Muscle layer of colon (tissue), 2 donors: Measurements from ENCODE around the gene SLC4A3.
"Not testable (repeated sequence)": the region's sequence is repeated elsewhere in the genome, so short reads cannot be mapped to it uniquely, and the experiment has no call there.

Experiments used
- H3K27ac ChIP-seq: one replicate; pipeline ENCODE4 v1.7.0; 2013; ENCODE audit warnings: low read depth, mild to moderate bottlenecking, low read length, moderate library complexity
- H3K27me3 ChIP-seq, 2 donors: one replicate each; pipeline ENCODE4 v1.7.0; 2013; ENCODE audit warnings: low read length in 2 of 2, mild to moderate bottlenecking in 2 of 2; ENCODE audit not compliant: insufficient read depth in 2 of 2, control insufficient read depth in 1 of 2
- H3K36me3 ChIP-seq: one replicate; pipeline ENCODE4 v1.7.0; 2013; ENCODE audit warnings: mild to moderate bottlenecking, low read length; ENCODE audit not compliant: insufficient read depth
- H3K4me1 ChIP-seq: one replicate; pipeline ENCODE4 v1.7.0; 2013; ENCODE audit warnings: mild to moderate bottlenecking, low read length; ENCODE audit not compliant: insufficient read depth
- H3K4me3 ChIP-seq, 2 donors: one replicate each; pipeline ENCODE4 v1.7.0; 2013; ENCODE audit warnings: low read length in 2 of 2, low read depth in 1 of 2, mild to moderate bottlenecking in 1 of 2, moderate library complexity in 1 of 2
- H3K9ac ChIP-seq: one replicate; pipeline ENCODE4 v1.7.0; 2013; ENCODE audit warnings: low read length
- H3K9me3 ChIP-seq: one replicate; pipeline ENCODE4 v1.7.0; 2013; ENCODE audit warnings: mild to moderate bottlenecking, low read length
- donor health status: abdominal sarcoma.
- donor health status: Adenocarcinoma of cecum.

The SLC4A3 gene

GRCh38 chr2:219679041-219679440 is 51.6 kb downstream of the SLC4A3 start:
- Histone ChIP-seq H3K27ac (no peak overlapping the region), H3K9me3 (no peaks in the 10 kb centered on the region), H3K4me3 (no peak overlapping the region), H3K36me3 (no peaks in the 10 kb centered on the region), H3K9ac (no peak overlapping the region), H3K4me1 (no peaks in the 10 kb centered on the region), H3K27me3 (no peaks in the 10 kb centered on the region)

GRCh38 chr2:219679571-219679970 is 52.1 kb downstream of the SLC4A3 start:
- no peak overlapping the region for H3K27ac ChIP-seq
- H3K4me1 ChIP-seq, result no peaks in the 10 kb centered on the region
- no peaks in the 10 kb centered on the region for H3K36me3 ChIP-seq
- no peak overlapping the region for H3K4me3 ChIP-seq
- H3K9ac ChIP-seq, result no peak overlapping the region
- no peaks in the 10 kb centered on the region for H3K9me3 ChIP-seq
- no peaks in the 10 kb centered on the region for H3K27me3 ChIP-seq

GRCh38 chr2:219680958-219681693 is 53.7 kb downstream of the SLC4A3 start:
- H3K4me3 ChIP-seq, result no peak overlapping the region
- no peaks in the 10 kb centered on the region for H3K9me3 ChIP-seq
- no peaks in the 10 kb centered on the region for H3K4me1 ChIP-seq
- no peak overlapping the region for H3K27ac ChIP-seq
- H3K36me3 ChIP-seq, result no peaks in the 10 kb centered on the region
- no peak overlapping the region for H3K9ac ChIP-seq
- H3K27me3 ChIP-seq, result no peaks in the 10 kb centered on the region

GRCh38 chr2:219681694-219682300 is 54.4 kb downstream of the SLC4A3 start:
- Histone ChIP-seq H3K4me3 (no peak overlapping the region), H3K27me3 (no peaks in the 10 kb centered on the region), H3K9me3 (no peaks in the 10 kb centered on the region), H3K36me3 (no peaks in the 10 kb centered on the region), H3K9ac (no peak overlapping the region), H3K27ac (no peak overlapping the region), H3K4me1 (no peaks in the 10 kb centered on the region)

GRCh38 chr2:219683474-219683873 is 56.0 kb downstream of the SLC4A3 start:
- H3K9ac ChIP-seq, H3K4me3 ChIP-seq, H3K9me3 ChIP-seq, H3K27ac ChIP-seq, H3K4me1 ChIP-seq, H3K27me3 ChIP-seq, H3K36me3 ChIP-seq: not testable (repeated sequence)

GRCh38 chr2:219684721-219685689 is 57.6 kb downstream of the SLC4A3 start:
- Histone ChIP-seq H3K27ac (no peak overlapping the region), H3K4me1 (no peaks in the 10 kb centered on the region), H3K4me3 (peak overlapping the region in 1 of 2 donors; percentile 67), H3K36me3 (no peaks in the 10 kb centered on the region), H3K9me3 (no peaks in the 10 kb centered on the region), H3K9ac (no peak overlapping the region), H3K27me3 (no peaks in the 10 kb centered on the region)

- Histone ChIP-seq H3K9ac (no peak overlapping the region), H3K9me3 (no peaks in the 10 kb centered on the region), H3K27ac (no peak overlapping the region), H3K36me3 (no peaks in the 10 kb centered on the region), H3K27me3 (no peaks in the 10 kb centered on the region), H3K4me1 (no peaks in the 10 kb centered on the region), H3K4me3 (no peak overlapping the region)
Measured at GRCh38 chr2:219687272-219687671, 59.8 kb downstream of the SLC4A3 start.

GRCh38 chr2:219687882-219688559 is 60.6 kb downstream of the SLC4A3 start:
- Histone ChIP-seq H3K36me3 (no peaks in the 10 kb centered on the region), H3K27ac (no peak overlapping the region), H3K27me3 (no peaks in the 10 kb centered on the region), H3K4me3 (no peak overlapping the region), H3K9me3 (no peaks in the 10 kb centered on the region), H3K4me1 (no peaks in the 10 kb centered on the region), H3K9ac (no peak overlapping the region)

GRCh38 chr2:219688560-219689445 is 61.4 kb downstream of the SLC4A3 start:
- Histone ChIP-seq H3K4me1 (no peaks in the 10 kb centered on the region), H3K9ac (no peak overlapping the region), H3K4me3 (no peak overlapping the region), H3K27ac (no peak overlapping the region), H3K27me3 (no peaks in the 10 kb centered on the region), H3K9me3 (no peaks in the 10 kb centered on the region), H3K36me3 (no peaks in the 10 kb centered on the region)

GRCh38 chr2:219689676-219690628 is 62.5 kb downstream of the SLC4A3 start:
- H3K36me3 ChIP-seq, result no peaks in the 10 kb centered on the region
- H3K27ac ChIP-seq, result no peak overlapping the region
- no peak overlapping the region for H3K9ac ChIP-seq
- no peaks in the 10 kb centered on the region for H3K27me3 ChIP-seq
- H3K4me1 ChIP-seq, result no peaks in the 10 kb centered on the region
- H3K9me3 ChIP-seq, result no peaks in the 10 kb centered on the region
- no peak overlapping the region for H3K4me3 ChIP-seq
